ENCODE results near the gene ZNF786.
"Not testable (repeated sequence)": the region's sequence is repeated elsewhere in the genome, so short reads cannot be mapped to it uniquely, and the experiment has no call there.

Gene ZNF786

DNA sequence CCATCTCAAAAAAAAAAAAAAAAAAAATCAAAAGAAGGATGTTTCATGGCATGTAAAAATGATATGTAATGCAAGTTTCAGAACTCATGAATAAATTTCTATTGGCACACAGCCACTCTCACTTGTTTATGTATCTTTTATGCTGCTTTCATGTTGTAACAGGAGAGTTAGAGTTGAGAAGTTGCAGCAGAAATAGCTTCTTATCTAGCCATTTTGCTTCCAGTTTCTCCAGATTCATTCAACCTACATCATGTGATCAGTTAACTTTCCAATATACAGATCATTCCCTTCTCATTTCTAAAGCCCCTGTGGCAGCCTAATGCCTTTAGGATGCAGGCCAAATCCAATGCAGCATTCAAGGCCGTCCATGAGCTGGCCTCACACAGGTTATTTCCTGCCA is 30.4 kb downstream of the ZNF786 start:
- Histone ChIP-seq H3K9me3 (ENCODE audit: control insufficient read depth, insufficient read depth, low read depth, low read length) (no peaks in the 10 kb centered on the region), H3K9ac (ENCODE audit: low read length) (no peak overlapping the region), H3K27me3 (ENCODE audit: control insufficient read depth, insufficient read depth, low read length) (no peaks in the 10 kb centered on the region), H3K4me3 (ENCODE audit: low read depth, low read length) (no peak overlapping the region), H3K36me3 (ENCODE audit: control insufficient read depth, insufficient read depth, low read length) (no peaks in the 10 kb centered on the region), H3K27ac (ENCODE audit: low read depth, low read length) (no peak overlapping the region), H3K4me1 (ENCODE audit: control insufficient read depth, insufficient read depth, low read length) (no peaks in the 10 kb centered on the region)

DNA sequence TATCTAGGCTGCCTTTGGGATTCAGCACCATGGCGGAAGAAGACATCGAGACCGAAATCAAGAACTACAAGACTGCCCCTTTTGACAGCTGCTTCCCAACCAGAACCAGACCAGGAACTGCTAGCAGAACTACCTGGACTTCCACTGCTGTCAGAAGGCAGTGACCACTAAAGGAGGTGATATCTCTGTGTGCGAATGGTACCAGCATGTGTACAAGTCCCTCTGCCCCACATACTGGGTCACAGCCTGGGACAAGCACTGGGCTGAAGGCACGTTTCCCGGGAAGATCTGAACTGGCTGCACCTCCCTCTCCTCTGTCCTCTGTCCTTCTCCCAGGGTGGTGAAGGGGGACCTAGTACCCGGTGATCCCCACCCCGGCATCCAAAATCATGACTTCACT is 36.6 kb downstream of the ZNF786 start:
- H3K27ac ChIP-seq (ENCODE audit: low read depth, low read length) = no peak overlapping the region

DNA sequence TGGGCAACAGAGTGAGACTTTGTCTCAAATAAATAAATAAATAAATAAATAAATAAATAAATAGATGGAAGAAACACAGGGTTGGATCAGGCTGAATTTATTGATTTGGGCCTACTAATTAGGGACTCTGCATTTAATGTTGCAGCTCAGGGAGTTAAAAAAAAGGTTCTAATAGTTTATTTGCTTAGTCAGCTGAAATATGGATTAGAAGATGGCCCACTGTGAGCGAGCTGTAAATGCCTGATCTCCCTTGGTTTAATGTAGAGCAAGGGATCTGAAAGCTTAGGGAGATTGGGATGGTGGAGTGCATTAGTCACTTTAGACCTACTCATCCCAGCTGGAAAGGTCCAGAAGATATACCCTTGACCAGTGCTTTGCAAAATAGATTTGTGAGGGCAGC is 37.1 kb downstream of the ZNF786 start:
- Histone ChIP-seq H3K27me3 (ENCODE audit: control insufficient read depth, insufficient read depth, low read length) (no peaks in the 10 kb centered on the region), H3K9ac (ENCODE audit: low read length) (no peak overlapping the region), H3K4me3 (ENCODE audit: low read depth, low read length) (no peak overlapping the region), H3K9me3 (ENCODE audit: control insufficient read depth, insufficient read depth, low read depth, low read length) (no peaks in the 10 kb centered on the region), H3K27ac (ENCODE audit: low read depth, low read length) (no peak overlapping the region), H3K36me3 (ENCODE audit: control insufficient read depth, insufficient read depth, low read length) (no peaks in the 10 kb centered on the region), H3K4me1 (ENCODE audit: control insufficient read depth, insufficient read depth, low read length) (no peaks in the 10 kb centered on the region)

More for the DNA sequence above, 36.6 kb downstream of the ZNF786 start:
- H3K36me3 ChIP-seq (ENCODE audit: control insufficient read depth, insufficient read depth, low read length) = no peaks in the 10 kb centered on the region
- no peaks in the 10 kb centered on the region for H3K4me1 ChIP-seq (ENCODE audit: control insufficient read depth, insufficient read depth, low read length)
- no peaks in the 10 kb centered on the region for H3K9me3 ChIP-seq (ENCODE audit: control insufficient read depth, insufficient read depth, low read depth, low read length)
- H3K4me3 ChIP-seq (ENCODE audit: low read depth, low read length) = no peak overlapping the region
- no peak overlapping the region for H3K9ac ChIP-seq (ENCODE audit: low read length)
- no peaks in the 10 kb centered on the region for H3K27me3 ChIP-seq (ENCODE audit: control insufficient read depth, insufficient read depth, low read length)

DNA sequence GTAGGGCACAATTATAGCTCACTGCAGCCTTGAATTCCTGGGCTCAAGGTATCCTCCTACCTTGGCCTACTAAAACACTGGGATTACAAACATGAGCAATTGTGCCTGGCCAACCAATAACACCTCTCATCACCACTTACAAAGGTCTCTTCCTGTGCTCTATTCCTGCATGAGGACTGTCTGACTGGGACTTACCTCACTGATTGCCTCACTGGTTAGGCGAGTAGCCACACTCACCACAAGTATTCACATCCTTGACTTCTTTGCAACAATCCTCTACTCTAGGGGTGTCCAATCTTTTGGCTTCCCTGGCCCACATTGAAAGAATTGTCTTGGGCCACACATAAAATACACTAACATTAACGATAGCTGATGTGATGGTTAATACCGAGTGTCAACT is 39.6 kb downstream of the ZNF786 start:
- no peaks in the 10 kb centered on the region for H3K4me1 ChIP-seq (ENCODE audit: control insufficient read depth, insufficient read depth, low read length)
- H3K4me3 ChIP-seq (ENCODE audit: low read depth, low read length) = no peak overlapping the region
- H3K27me3 ChIP-seq (ENCODE audit: control insufficient read depth, insufficient read depth, low read length) = no peaks in the 10 kb centered on the region
- no peak overlapping the region for H3K9ac ChIP-seq (ENCODE audit: low read length)
- H3K36me3 ChIP-seq (ENCODE audit: control insufficient read depth, insufficient read depth, low read length) = no peaks in the 10 kb centered on the region
- no peaks in the 10 kb centered on the region for H3K9me3 ChIP-seq (ENCODE audit: control insufficient read depth, insufficient read depth, low read depth, low read length)
- no peak overlapping the region for H3K27ac ChIP-seq (ENCODE audit: low read depth, low read length)

DNA sequence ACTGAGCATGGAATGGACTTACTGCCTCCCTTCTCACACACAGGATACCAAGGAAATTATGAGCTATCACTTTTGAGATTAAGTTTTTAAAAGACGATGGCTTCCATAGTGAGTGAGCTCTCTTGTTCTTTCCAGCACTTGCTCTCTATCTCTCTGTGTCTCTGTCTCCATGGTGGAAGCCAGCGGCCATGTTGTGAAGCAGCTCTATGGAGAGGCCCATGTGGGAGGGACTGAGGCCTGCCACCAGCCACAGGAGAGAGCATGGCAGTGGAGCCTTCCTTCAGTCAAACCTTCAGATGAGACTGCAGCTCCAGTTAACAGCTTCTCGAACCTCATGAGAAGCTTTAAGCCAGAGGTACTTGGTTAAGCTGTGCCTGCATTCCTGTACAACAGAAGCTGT is 41.7 kb downstream of the ZNF786 start:
- no peaks in the 10 kb centered on the region for H3K27me3 ChIP-seq (ENCODE audit: control insufficient read depth, insufficient read depth, low read length)
- H3K9ac ChIP-seq (ENCODE audit: low read length) = no peak overlapping the region
- H3K4me3 ChIP-seq (ENCODE audit: low read depth, low read length) = no peak overlapping the region

DNA sequence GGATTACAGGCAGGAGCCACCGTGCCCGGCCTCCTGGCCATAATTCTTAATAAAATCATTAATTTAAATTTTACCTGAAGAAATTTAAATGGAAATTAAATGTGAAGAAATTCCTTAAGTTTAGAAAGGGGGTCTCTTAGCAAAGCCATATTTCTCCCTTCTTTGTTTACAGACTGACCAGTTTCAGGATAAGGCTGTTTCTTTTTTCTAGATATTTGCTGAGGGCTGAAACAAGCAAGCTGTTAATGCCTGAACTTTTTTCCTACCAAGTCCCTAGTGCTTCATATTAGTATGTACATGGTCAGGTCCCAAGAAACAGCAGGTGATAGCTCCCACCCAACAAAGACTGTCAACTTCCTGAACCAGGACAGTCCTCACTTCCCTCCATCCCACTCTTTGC is 44.1 kb downstream of the ZNF786 start:
- no peaks in the 10 kb centered on the region for H3K9me3 ChIP-seq (ENCODE audit: control insufficient read depth, insufficient read depth, low read depth, low read length)
- no peaks in the 10 kb centered on the region for H3K4me1 ChIP-seq (ENCODE audit: control insufficient read depth, insufficient read depth, low read length)
- H3K27ac ChIP-seq (ENCODE audit: low read depth, low read length) = no peak overlapping the region
- no peaks in the 10 kb centered on the region for H3K27me3 ChIP-seq (ENCODE audit: control insufficient read depth, insufficient read depth, low read length)
- H3K4me3 ChIP-seq (ENCODE audit: low read depth, low read length) = no peak overlapping the region
- H3K36me3 ChIP-seq (ENCODE audit: control insufficient read depth, insufficient read depth, low read length) = no peaks in the 10 kb centered on the region
- no peak overlapping the region for H3K9ac ChIP-seq (ENCODE audit: low read length)

More for the DNA sequence above, 41.7 kb downstream of the ZNF786 start:
- Histone ChIP-seq H3K36me3 (ENCODE audit: control insufficient read depth, insufficient read depth, low read length) (no peaks in the 10 kb centered on the region), H3K27ac (ENCODE audit: low read depth, low read length) (no peak overlapping the region), H3K4me1 (ENCODE audit: control insufficient read depth, insufficient read depth, low read length) (no peaks in the 10 kb centered on the region), H3K9me3 (ENCODE audit: control insufficient read depth, insufficient read depth, low read depth, low read length) (no peaks in the 10 kb centered on the region)

DNA sequence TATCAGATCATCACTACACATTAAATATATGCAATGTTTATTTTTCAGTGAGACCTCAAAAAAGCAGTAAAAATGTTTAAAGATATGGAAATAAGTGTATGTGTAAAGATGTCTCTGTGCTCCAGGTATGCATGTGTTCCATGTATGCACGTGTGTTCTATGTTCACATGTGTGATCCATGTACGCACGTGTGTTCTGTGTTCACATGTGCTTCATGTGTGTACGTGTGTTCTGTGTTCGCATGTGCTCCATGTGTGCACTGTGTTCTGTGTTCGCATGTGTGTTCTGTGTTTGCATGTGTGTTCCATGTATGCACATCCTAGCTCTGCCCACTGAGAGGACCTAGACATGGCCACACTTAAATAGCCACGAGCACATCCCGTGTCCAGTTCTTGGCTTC is 46.6 kb downstream of the ZNF786 start:
- H3K27ac ChIP-seq (ENCODE audit: low read depth, low read length) = no peak overlapping the region
- H3K4me3 ChIP-seq (ENCODE audit: low read depth, low read length) = no peak overlapping the region
- H3K27me3 ChIP-seq (ENCODE audit: control insufficient read depth, insufficient read depth, low read length) = no peaks in the 10 kb centered on the region
- no peaks in the 10 kb centered on the region for H3K4me1 ChIP-seq (ENCODE audit: control insufficient read depth, insufficient read depth, low read length)
- no peaks in the 10 kb centered on the region for H3K9me3 ChIP-seq (ENCODE audit: control insufficient read depth, insufficient read depth, low read depth, low read length)
- H3K9ac ChIP-seq (ENCODE audit: low read length) = no peak overlapping the region
- no peaks in the 10 kb centered on the region for H3K36me3 ChIP-seq (ENCODE audit: control insufficient read depth, insufficient read depth, low read length)

DNA sequence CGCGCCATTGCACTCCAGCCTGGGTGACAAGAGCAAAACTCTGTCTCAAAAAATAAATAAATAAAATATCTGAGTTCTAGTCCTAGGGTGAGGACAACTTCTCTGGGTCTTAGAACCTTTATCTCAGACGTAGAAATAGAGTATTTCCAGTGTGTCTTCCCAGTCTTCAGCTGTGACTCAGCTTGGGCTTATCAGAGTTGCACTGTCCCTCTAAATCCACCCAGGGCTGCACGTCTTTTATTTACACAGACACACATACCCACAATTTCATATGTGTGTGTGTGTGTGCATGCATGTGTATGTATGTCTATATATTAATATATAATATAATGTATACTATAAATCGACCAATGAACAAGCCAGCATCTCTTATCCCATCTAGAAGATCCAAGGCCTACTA is 49.2 kb downstream of the ZNF786 start:
- H3K36me3 ChIP-seq (ENCODE audit: control insufficient read depth, insufficient read depth, low read length) = no peaks in the 10 kb centered on the region
- H3K9me3 ChIP-seq (ENCODE audit: control insufficient read depth, insufficient read depth, low read depth, low read length) = peaks cover 8% of the 10 kb centered on the region
- no peak overlapping the region for H3K4me3 ChIP-seq (ENCODE audit: low read depth, low read length)
- no peaks in the 10 kb centered on the region for H3K4me1 ChIP-seq (ENCODE audit: control insufficient read depth, insufficient read depth, low read length)
- no peaks in the 10 kb centered on the region for H3K27me3 ChIP-seq (ENCODE audit: control insufficient read depth, insufficient read depth, low read length)
- H3K9ac ChIP-seq (ENCODE audit: low read length) = no peak overlapping the region
- no peak overlapping the region for H3K27ac ChIP-seq (ENCODE audit: low read depth, low read length)

DNA sequence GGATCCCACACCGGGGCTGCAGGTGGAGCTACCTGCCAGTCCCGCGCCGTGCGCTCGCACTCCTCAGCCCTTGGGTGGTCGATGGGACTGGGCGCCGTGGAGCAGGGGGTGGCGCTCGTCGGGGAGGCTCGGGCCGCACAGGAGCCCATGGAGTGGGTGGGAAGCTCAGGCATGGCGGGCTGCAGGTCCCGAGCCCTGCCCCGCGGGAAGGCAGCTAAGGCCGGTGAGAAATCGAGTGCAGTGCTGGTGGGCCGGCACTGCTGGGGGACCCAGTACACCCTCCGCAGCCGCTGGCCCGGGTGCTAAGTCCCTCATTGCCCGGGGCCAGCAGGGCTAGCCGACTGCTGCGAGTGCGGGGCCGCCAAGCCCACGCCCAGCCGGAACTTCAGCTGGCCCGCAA is 51.9 kb downstream of the ZNF786 start:
- not testable (repeated sequence) for H3K4me3 ChIP-seq (ENCODE audit: low read depth, low read length); H3K4me1 ChIP-seq (ENCODE audit: control insufficient read depth, insufficient read depth, low read length)

DNA sequence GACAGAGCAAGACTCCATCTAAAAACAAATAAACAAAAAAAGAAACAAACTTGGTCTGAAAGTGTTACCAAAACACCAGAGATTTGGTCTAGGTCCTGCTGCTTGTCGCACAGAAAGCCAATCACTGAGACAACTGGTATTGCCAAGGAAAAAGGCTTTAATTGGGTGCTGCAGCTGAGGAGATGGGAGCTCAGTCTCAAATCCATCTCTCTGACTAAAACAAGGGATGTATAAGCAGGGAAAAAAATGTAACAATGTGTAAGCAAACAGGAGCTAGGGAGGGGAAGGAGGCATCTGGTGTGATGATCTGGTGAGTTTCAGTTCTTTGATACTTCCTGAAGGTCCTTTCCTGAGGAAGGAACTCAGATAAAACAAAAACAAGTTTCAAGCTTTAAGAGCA is 53.8 kb downstream of the ZNF786 start:
- Histone ChIP-seq H3K4me3 (ENCODE audit: low read depth, low read length) (no peak overlapping the region), H3K9ac (ENCODE audit: low read length) (no peak overlapping the region), H3K9me3 (ENCODE audit: control insufficient read depth, insufficient read depth, low read depth, low read length) (peaks cover 11% of the 10 kb centered on the region), H3K27ac (ENCODE audit: low read depth, low read length) (no peak overlapping the region), H3K27me3 (ENCODE audit: control insufficient read depth, insufficient read depth, low read length) (no peaks in the 10 kb centered on the region), H3K4me1 (ENCODE audit: control insufficient read depth, insufficient read depth, low read length) (no peaks in the 10 kb centered on the region), H3K36me3 (ENCODE audit: control insufficient read depth, insufficient read depth, low read length) (no peaks in the 10 kb centered on the region)

More for the DNA sequence above, 51.9 kb downstream of the ZNF786 start:
- H3K27me3 ChIP-seq (ENCODE audit: control insufficient read depth, insufficient read depth, low read length); H3K27ac ChIP-seq (ENCODE audit: low read depth, low read length); H3K36me3 ChIP-seq (ENCODE audit: control insufficient read depth, insufficient read depth, low read length); H3K9ac ChIP-seq (ENCODE audit: low read length): not testable (repeated sequence)
- peaks cover 11% of the 10 kb centered on the region for H3K9me3 ChIP-seq (ENCODE audit: control insufficient read depth, insufficient read depth, low read depth, low read length)

DNA sequence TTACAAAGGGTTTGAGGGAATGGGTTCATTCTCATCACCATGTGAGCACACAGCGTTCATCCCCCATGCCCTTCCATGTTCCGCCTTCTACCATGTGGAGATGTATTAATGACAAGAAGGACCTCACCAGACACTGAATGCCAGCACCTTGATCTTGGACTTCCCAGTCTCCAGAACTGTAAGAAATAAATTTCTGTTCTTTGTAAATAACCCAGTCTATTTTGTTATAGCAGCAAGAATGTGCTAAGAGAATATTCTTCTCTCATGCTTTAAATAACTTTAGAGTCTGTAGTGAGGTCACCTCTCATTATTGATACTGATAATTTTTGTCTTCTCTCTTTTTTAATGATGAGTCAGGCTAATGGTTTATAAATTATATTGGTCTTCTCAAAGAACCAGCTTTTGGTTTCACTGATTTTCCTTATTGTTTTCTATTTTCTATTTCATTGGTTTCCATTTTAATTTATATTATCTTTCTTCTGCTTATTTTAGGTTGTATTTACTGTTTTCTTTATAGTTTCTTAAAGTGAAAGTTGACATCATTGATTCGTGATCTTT is 59.1 kb downstream of the ZNF786 start:
- H3K9me3 ChIP-seq (ENCODE audit: control insufficient read depth, insufficient read depth, low read depth, low read length) = 0 out of 2 replicates have a peak, but pooled peaks cover 3% of the 10 kb centered on the region
- no peak overlapping the region for H3K9ac ChIP-seq (ENCODE audit: low read length)
- no peak overlapping the region for H3K27ac ChIP-seq (ENCODE audit: low read depth, low read length)
- no peaks in the 10 kb centered on the region for H3K36me3 ChIP-seq (ENCODE audit: control insufficient read depth, insufficient read depth, low read length)
- peaks cover 10% of the 10 kb centered on the region; the same call in 1 of the 2 replicates for H3K4me1 ChIP-seq (ENCODE audit: control insufficient read depth, insufficient read depth, low read length)
- H3K4me3 ChIP-seq (ENCODE audit: low read depth, low read length) = no peak overlapping the region
- no peaks in the 10 kb centered on the region for H3K27me3 ChIP-seq (ENCODE audit: control insufficient read depth, insufficient read depth, low read length)

DNA sequence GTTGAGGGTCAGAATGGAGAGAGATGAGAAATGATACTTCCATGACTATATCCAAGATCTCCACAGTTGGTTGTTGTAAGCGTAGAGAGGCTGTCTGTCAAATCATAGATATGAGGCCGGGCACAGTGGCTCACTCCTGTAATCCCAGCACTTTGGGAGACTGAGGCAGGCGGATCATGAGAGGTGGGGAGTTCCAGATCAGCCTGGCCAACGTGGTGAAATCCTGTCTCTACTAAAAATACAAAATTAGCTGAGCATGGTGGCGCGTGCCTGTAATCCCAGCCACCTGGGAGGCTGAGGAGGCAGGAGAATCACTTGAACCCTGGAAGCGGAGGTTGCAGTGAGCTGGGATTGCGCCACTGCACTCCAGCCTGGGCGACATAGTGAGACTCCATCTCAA is 60.1 kb downstream of the ZNF786 start:
- peaks cover 14% of the 10 kb centered on the region; the same call in 1 of the 2 replicates for H3K4me1 ChIP-seq (ENCODE audit: control insufficient read depth, insufficient read depth, low read length)
- H3K9me3 ChIP-seq (ENCODE audit: control insufficient read depth, insufficient read depth, low read depth, low read length); H3K4me3 ChIP-seq (ENCODE audit: low read depth, low read length); H3K36me3 ChIP-seq (ENCODE audit: control insufficient read depth, insufficient read depth, low read length); H3K9ac ChIP-seq (ENCODE audit: low read length); H3K27ac ChIP-seq (ENCODE audit: low read depth, low read length); H3K27me3 ChIP-seq (ENCODE audit: control insufficient read depth, insufficient read depth, low read length): not testable (repeated sequence)
